Stimulated activated naive B cell treated with anti-CD40 and anti-IgM and Interleukin-4, amounts not matched to agents 10 μg/mL and 1 μg/mL and 100 μg/mL, for 72 hours (primary cell): ENCODE measurements around the gene BBOX1.
"Not testable (repeated sequence)": the region's sequence is repeated elsewhere in the genome, so short reads cannot be mapped to it uniquely, and the experiment has no call there.

Experiments used
- ATAC-seq, 2 donors: fragments of 150-1000 bp; cut with Tn5 transposase; replicated peaks; 2 replicates each; pipeline ENCODE4 v1.10.0; 2021; ENCODE audit warnings: moderate library complexity in 1 of 2
- DNase-seq: peaks from one replicate; pipeline ENCODE4 v3.0.0; 2021
- H3K27ac Mint-ChIP-seq: one replicate; pipeline ENCODE4 v1.8.0; 2022; ENCODE audit warnings: mild to moderate bottlenecking, mixed read lengths
- H3K27me3 Mint-ChIP-seq, 2 donors: one replicate each; pipeline ENCODE4 v1.8.0; 2022; ENCODE audit warnings: mixed read lengths in 2 of 2
- H3K36me3 Mint-ChIP-seq, 2 donors: one replicate each; pipeline ENCODE4 v1.8.0; 2022; ENCODE audit warnings: mixed read lengths in 2 of 2, mild to moderate bottlenecking in 1 of 2
- H3K4me1 Mint-ChIP-seq, 2 donors: one replicate each; pipeline ENCODE4 v1.8.0; 2022; ENCODE audit warnings: mixed read lengths in 2 of 2, mild to moderate bottlenecking in 1 of 2
- H3K4me3 Mint-ChIP-seq, 2 donors: one replicate each; pipeline ENCODE4 v1.8.0; 2022; ENCODE audit warnings: mild to moderate bottlenecking in 2 of 2, mixed read lengths in 2 of 2, moderate library complexity in 1 of 2
- H3K9me3 Mint-ChIP-seq, 2 donors: one replicate each; pipeline ENCODE4 v1.8.0; 2022; ENCODE audit warnings: mixed read lengths in 2 of 2, mild to moderate bottlenecking in 1 of 2

The BBOX1 gene

DNA sequence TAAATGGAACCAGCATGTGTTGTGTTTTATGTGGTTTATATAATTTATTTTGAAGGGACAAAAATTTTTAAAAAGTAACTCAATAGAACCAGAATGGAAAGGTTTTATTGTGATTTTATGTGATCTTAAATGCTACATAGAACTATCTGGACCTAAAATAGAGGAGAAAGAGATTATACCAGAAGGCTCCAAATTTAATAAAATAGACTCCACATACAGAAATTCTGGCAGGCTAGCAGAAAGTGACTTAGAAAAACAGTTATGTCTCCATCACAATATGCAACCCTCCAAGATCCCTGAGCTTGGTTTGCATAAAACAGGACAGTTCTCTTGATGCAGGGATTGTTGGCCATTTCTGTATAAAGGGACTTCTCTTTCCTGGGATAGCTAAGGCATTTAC, 107.9 kb downstream of the BBOX1 start:
- ATAC-seq = no peak
- no peak for DNase-seq
- H3K27ac Mint-ChIP-seq = no peak overlapping the region
- H3K9me3 Mint-ChIP-seq = peaks cover under 1 to 2% of the 10 kb centered on the region in 2 donors
- H3K4me3 Mint-ChIP-seq = no peak overlapping the region
- H3K27me3 Mint-ChIP-seq = peaks cover 0 to 3% of the 10 kb centered on the region in 2 donors
- no peaks in the 10 kb centered on the region for H3K36me3 Mint-ChIP-seq
- no peaks in the 10 kb centered on the region for H3K4me1 Mint-ChIP-seq

DNA sequence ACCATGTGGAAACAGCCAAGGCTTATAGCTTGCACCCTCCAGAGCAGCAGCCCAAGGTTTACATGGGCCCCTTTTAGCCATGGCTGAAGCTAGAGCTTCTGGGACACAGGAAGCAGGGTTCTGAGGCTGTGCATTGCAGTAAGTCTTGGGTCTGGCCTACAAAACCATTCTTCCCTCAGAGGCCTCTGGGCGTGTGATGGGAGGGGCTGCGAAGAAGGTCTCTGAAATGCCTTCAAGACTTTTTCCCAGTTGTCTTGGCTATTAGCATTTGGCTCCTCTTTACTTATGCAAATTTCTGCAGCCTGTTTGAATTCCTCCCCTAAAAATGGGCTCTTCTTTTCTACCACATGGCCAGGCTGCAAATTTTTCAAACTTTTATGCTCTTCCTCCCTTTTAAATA, 109.5 kb downstream of the BBOX1 start:
- ATAC-seq (no peak), DNase-seq (no peak)
- Mint-ChIP-seq H3K4me3 (no peak overlapping the region), H3K27ac (no peak overlapping the region), H3K27me3 (peaks cover 0 to 3% of the 10 kb centered on the region in 2 donors), H3K9me3 (no peaks in the 10 kb centered on the region), H3K4me1 (no peaks in the 10 kb centered on the region), H3K36me3 (no peaks in the 10 kb centered on the region)

DNA sequence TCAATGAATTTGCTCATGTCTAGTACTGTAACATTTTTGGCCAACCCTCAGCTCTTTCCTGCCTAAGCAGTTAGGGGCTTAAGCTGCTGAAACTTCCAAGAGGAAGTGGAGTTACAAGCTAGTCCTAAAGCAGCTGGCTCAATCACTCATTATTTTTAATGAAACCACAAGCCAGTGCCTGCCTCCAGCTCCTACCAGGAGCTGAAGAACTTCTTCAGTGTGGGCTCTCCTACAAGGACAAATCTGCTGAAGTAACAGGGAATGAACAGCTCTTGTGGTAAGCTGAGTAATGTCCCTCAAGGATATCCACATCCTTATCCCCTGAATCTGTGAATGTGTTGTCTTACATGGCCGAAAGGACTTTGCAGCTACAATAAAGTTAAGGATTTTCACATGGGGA, 112.5 kb downstream of the BBOX1 start:
- no peaks in the 10 kb centered on the region for H3K36me3 Mint-ChIP-seq
- no peaks in the 10 kb centered on the region for H3K27me3 Mint-ChIP-seq
- no peaks in the 10 kb centered on the region for H3K4me1 Mint-ChIP-seq
- H3K4me3 Mint-ChIP-seq = no peak overlapping the region
- DNase-seq (no peak), ATAC-seq (no peak)
- no peaks in the 10 kb centered on the region for H3K9me3 Mint-ChIP-seq
- H3K27ac Mint-ChIP-seq = no peak overlapping the region

DNA sequence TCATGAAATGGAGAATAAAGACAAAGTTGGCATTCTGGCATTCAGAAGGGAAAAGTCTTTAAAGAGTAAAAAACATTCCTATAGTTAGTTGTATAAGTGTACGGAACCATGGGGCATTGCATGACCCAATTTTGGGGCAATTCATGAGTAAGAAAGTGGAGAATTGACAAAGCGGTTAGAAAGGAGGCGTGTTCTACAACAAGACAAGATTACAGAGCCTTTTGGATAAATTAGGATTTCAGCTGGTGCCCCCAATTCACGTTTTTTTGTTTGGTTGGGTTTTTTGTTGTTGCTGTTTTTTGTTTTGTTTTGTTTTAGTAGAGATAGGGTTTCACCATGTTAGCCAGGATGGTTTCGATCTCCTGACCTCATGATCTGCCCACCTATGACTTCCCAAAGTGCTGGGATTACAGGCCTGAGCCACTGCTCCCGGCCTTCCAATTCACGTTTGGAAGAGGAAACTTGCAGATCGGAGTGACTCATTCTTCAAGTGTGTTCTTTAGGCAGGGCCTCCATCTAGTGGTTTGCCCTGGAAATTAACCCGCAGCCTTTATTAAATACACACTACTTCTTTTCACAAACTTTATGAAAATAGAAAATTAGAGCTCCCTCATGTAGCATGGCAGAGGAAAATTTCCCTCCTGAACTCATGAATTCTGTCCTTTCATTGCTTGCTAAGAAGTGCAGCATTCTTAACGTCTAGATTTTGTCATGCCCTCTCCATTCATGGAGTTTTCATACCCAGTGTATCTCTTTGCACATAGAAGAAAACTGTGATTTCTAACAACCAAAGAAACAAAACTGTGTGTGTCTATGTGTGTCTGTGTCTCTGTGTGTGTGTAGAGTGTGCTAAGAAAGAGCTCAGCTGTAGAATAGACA, 118.1 kb downstream of the BBOX1 start:
- Mint-ChIP-seq H3K27ac (no peak overlapping the region), H3K4me1 (no peaks in the 10 kb centered on the region), H3K9me3 (no peaks in the 10 kb centered on the region), H3K36me3 (no peaks in the 10 kb centered on the region), H3K27me3 (peaks cover 0 to 4% of the 10 kb centered on the region in 2 donors), H3K4me3 (no peak overlapping the region)
- ATAC-seq = peak in 1 of 2 donors; percentile 33
- no peak for DNase-seq

DNA sequence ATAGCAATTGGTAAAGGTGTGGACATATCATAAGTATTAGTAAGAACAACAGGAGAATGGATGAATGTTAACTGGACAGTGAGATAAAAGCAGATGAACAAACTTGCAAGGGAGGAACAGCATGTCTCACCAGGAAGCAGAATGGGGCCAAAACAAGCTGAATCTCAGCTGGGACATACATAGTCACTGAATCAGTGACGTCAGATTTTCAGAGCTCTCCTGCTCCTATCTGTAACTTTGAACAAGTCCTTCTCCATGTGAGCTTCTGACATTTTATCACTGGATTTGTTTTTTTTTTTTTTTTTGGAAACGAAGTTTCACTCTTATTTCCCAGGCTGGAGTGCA, 118.7 kb downstream of the BBOX1 start:
- no peaks in the 10 kb centered on the region for H3K9me3 Mint-ChIP-seq
- H3K27ac Mint-ChIP-seq = no peak overlapping the region
- no peaks in the 10 kb centered on the region for H3K36me3 Mint-ChIP-seq
- peaks cover 0 to 4% of the 10 kb centered on the region in 2 donors for H3K27me3 Mint-ChIP-seq
- no peak overlapping the region for H3K4me3 Mint-ChIP-seq
- no peak for DNase-seq
- no peaks in the 10 kb centered on the region for H3K4me1 Mint-ChIP-seq
- no peak for ATAC-seq

DNA sequence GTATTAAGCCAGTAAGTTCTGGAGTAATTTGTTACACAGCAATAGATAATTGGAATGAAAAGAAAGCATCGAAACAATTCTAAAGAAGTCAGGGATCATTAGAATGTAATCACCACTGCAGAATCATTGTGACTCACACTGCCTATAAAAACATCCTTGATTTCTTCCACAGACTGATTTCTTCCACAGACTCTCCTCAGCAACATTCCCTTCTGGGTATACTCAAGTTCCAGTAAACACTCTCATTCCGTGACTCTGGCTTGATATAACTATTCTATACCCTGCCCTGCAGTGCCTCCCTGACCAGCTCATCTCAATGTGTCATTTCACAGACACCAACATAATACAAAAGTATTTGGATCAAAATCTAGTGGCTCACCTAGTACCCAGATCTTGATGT, 120.5 kb downstream of the BBOX1 start:
- no peaks in the 10 kb centered on the region for H3K9me3 Mint-ChIP-seq
- no peaks in the 10 kb centered on the region for H3K4me1 Mint-ChIP-seq
- H3K27ac Mint-ChIP-seq = no peak overlapping the region
- H3K36me3 Mint-ChIP-seq = no peaks in the 10 kb centered on the region
- H3K27me3 Mint-ChIP-seq = peaks cover 0 to 4% of the 10 kb centered on the region in 2 donors
- ATAC-seq (no peak), DNase-seq (no peak)
- no peak overlapping the region for H3K4me3 Mint-ChIP-seq

DNA sequence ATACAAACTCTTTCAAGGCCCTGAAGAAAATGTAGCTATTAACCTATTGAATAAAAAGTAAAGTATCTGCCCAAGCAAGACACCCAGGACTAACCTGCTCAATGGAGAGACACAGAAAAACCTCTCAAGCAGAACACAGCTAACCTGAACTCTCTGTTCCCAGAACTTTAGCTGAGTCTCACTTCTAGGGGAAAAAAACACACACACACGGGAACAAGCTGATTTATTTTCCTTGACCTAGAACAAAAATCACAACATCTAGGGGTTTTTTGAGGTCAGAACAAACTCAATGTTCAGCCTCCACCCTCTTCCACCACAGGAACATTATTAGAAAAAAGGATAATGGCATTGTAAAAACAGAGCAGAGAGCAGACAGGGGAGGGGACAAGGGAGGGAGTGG, 121.6 kb downstream of the BBOX1 start:
- H3K27ac Mint-ChIP-seq = no peak overlapping the region
- no peaks in the 10 kb centered on the region for H3K36me3 Mint-ChIP-seq
- peaks cover 0 to 4% of the 10 kb centered on the region in 2 donors for H3K27me3 Mint-ChIP-seq
- no peak for DNase-seq
- H3K9me3 Mint-ChIP-seq = no peaks in the 10 kb centered on the region
- H3K4me3 Mint-ChIP-seq = no peak overlapping the region
- ATAC-seq = no peak
- no peaks in the 10 kb centered on the region for H3K4me1 Mint-ChIP-seq

DNA sequence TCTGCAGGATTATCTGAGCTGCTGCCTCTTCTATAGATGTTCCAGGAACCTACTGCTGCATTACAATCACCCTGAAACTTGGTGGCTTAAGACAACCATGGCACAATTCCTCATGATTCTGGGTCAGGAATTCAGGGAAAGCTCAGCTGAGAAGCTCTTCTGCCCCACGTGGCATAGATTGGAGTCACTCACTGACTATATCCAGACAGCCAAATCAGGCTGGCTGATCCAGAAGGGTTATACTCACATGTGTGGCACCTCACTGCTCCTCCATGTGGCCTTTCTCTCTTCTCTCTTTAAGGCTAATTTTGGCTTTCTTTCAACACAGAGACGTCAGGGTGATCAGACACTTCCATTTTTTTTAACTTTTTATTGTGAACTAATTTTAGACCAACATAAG, 125.5 kb downstream of the BBOX1 start:
- Mint-ChIP-seq H3K27me3 (no peaks in the 10 kb centered on the region), H3K27ac (no peak overlapping the region), H3K4me3 (no peak overlapping the region), H3K36me3 (no peaks in the 10 kb centered on the region), H3K9me3 (peaks cover 0 to 2% of the 10 kb centered on the region in 2 donors), H3K4me1 (no peaks in the 10 kb centered on the region)
- no peak for DNase-seq
- no peak for ATAC-seq

DNA sequence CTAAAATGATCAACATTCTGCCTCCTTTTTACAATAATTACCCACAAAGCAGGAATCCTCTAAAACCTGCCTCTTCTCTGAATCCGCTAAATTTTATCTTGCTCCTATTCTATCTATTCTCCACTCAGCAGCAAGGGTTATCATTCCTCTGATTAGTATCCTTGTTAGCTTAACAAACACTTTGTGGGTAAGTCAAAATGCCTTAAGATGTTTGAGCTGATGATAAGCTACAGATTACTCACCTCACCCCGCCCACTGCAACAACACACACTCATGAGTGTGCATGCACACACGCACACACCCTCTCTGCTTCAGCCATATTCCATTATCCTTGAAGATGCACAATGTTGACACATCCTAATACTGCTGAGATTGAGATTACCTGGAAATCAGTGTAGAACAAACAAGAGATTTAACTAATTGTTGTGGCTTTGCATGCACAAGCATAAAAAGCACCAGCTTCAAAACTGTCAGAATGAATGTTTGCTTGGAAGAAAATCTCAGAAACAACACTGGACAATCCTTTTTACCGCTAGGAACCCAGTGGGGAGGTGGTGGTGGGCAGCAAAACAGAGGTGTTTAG, 130.9 kb downstream of the BBOX1 start:
- Mint-ChIP-seq H3K27me3 (peaks cover 0 to 4% of the 10 kb centered on the region in 2 donors), H3K36me3 (no peaks in the 10 kb centered on the region), H3K9me3 (peaks cover 0 to 2% of the 10 kb centered on the region in 2 donors), H3K4me3 (no peak overlapping the region), H3K4me1 (no peaks in the 10 kb centered on the region), H3K27ac (no peak overlapping the region)
- no peak for ATAC-seq
- no peak for DNase-seq

DNA sequence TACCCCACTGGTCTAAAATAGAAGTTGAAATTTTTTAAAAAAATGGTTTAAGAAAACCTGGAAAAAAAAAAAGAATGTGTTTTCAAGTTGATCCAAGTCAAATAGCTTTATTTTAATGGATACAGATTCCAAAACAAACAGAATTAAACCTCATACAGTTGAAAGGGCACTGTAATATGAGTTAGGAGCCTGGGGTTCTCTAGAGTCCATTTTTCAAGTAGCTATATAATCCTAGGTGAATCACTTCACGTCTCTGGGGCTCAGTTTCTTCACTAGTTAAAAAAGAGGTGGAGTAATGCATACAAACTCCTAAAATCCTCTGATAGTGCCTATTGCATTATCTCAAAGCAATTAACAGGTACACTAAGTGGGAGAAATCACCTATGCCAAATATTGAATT, 132.9 kb downstream of the BBOX1 start:
- ATAC-seq (no peak), DNase-seq (no peak)
- Mint-ChIP-seq H3K27ac (no peak overlapping the region), H3K9me3 (peaks cover 0 to 2% of the 10 kb centered on the region in 2 donors), H3K4me1 (no peaks in the 10 kb centered on the region), H3K4me3 (no peak overlapping the region), H3K27me3 (peaks cover 4 to 10% of the 10 kb centered on the region in 2 donors), H3K36me3 (no peaks in the 10 kb centered on the region)

DNA sequence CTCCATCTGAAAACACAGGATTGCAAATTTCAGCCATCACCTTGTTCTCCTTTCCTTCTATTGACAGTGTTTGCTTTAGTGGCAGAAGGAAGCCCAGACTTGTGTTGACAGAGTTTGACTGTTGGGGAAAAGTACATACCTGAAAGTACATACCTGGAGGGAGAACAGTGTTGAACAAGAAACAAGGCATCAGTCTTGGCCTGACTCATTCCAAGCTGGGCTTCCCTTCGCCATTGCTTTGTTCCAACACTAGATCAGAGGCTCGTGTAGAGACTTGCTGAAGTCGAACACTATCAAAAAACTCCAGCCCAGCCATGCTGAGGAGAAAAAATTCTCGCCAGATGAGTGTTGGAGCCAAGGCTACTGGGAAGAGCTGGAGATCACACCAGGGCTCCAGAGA, 133.4 kb downstream of the BBOX1 start:
- ATAC-seq (no peak), DNase-seq (no peak)
- Mint-ChIP-seq H3K36me3 (no peaks in the 10 kb centered on the region), H3K27me3 (peaks cover 4 to 11% of the 10 kb centered on the region in 2 donors), H3K4me3 (no peak overlapping the region), H3K9me3 (no peaks in the 10 kb centered on the region), H3K27ac (no peak overlapping the region), H3K4me1 (no peaks in the 10 kb centered on the region)

DNA sequence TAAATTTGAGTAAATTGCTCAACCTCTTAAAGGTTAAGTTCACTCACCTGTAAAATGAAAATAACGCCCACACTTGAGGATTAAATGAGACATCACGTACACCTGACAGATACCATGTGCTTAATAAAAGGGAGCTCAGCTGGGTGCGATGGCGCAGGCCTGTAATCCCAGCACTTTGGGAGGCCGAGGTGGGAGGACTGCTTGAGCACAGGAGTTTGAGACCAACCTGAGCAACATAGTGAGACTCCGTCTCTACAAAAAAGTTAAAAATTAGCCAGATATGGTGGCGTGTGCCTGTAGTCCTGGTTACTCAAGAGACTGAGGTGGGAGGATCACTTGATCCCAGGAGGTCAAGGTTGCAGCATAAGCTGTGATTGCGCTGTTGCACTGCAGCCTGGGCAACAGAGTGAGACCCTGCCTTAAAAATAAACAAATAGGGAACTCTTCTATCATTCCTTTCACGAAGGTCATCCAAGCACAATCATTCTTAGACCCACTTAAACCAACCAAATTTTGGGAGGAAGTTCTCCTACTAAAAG, 134.1 kb downstream of the BBOX1 start:
- Mint-ChIP-seq H3K9me3 (no peaks in the 10 kb centered on the region), H3K4me1 (no peaks in the 10 kb centered on the region), H3K4me3 (no peak overlapping the region), H3K27me3 (peaks cover 4 to 11% of the 10 kb centered on the region in 2 donors), H3K27ac (no peak overlapping the region), H3K36me3 (no peaks in the 10 kb centered on the region)
- DNase-seq = no peak
- no peak for ATAC-seq

DNA sequence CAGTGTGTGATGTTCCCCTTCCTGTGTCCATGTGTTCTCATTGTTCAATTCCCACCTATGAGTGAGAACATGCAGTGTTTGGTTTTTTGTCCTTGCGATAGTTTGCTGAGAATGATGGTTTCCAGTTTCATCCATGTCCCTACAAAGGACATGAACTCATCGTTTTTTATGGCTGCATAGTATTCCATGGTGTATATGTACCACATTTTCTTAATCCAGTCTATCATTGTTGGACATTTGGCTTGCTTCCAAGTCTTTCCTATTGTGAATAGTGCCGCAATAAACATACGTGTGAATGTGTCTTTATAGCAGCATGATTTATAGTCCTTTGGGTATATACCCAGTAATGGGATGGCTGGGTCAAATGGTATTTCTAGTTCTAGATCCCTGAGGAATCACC, 134.9 kb downstream of the BBOX1 start:
- H3K4me1 Mint-ChIP-seq, ATAC-seq, H3K36me3 Mint-ChIP-seq: not testable (repeated sequence)

More for the DNA sequence above, 134.9 kb downstream of the BBOX1 start:
- not testable (repeated sequence) for DNase-seq, H3K27ac Mint-ChIP-seq, H3K9me3 Mint-ChIP-seq, H3K4me3 Mint-ChIP-seq
- H3K27me3 Mint-ChIP-seq = peaks cover 4 to 11% of the 10 kb centered on the region in 2 donors
